Suppressor macrophage treated with lipopolysaccharide for 4 hours (primary cell): ENCODE data around the gene EMP1.
"Not testable (repeated sequence)": the region's sequence is repeated elsewhere in the genome, so short reads cannot be mapped to it uniquely, and the experiment has no call there.

Source experiments
- DNase-seq: peaks from one replicate; pipeline ENCODE4 v3.0.0-alpha.2; 2020

The EMP1 gene

DNA sequence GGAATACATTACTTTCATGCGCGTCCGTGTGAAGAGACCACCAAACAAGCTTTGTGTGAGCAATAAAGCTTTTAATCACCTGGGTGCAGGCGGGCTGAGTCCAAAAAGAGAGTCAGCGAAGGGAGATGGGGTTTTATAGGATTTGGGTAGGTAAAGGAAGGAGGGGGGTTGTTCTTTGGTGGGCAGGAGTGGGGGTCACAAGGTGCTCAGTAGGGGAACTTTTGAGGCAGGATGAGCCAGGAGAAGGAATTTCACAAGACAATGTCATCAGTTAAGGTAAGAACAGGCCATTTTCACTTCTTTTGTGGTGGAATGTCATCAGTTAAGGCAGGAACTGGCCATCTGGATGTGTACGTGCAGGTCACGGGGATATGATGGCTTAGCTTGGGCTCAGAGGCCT lies 63.1 kb downstream of the EMP1 start:
- not testable (repeated sequence) for DNase-seq

DNA sequence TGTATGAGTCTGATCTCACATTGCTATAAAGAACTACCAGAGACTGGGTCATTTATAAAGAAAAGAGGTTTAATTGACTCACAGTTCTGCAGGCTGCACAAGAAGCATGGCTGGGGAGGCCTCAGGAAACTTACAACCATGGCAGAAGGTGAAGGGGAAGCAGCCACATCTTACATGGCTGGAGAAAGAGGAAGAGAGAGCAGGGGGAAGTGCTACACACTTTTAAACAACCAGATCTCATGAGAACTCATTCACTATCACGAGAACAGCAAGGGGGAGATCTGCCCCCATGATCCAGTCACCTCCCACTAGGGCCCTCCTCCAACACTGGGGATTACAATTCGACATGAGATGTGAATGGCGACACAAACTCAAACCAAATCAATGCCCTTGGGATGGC lies 71.3 kb downstream of the EMP1 start:
- peak; percentile 13 for DNase-seq

DNA sequence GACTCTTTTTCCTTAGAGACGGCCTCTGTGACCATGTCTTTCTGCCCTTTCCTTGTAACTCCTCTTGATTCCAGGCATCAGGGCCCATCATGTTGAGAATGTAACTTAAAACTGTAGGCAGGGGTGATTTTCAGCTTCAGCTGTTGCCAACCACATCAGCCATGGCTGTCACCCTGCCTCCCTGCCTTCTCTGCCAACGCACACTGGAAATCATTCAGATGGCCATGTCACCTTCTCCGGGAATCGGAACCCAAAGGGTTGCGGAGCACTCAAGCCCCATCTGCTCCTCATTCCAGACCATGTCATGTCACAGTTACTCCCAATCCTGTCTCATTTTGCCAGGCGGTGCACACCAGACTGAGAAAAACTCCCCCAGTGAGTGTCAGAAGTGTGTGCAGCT lies 72.1 kb downstream of the EMP1 start:
- no peak for DNase-seq
